GM18868 (cell line): ENCODE measurements around the gene LIN28B.
"Not testable (repeated sequence)": the region's sequence is repeated elsewhere in the genome, so short reads cannot be mapped to it uniquely, and the experiment has no call there.

Source experiments
- ATAC-seq: cut with Tn5 transposase; IDR thresholded peaks from one replicate; pipeline ENCODE4 v1.9.1; 2021; ENCODE audit warnings: mild to moderate bottlenecking, moderate library complexity; ENCODE audit not compliant: unreplicated experiment

The LIN28B gene

GRCh38 chr6:105058846-105059245, 101.9 kb downstream of the LIN28B start:
- no peak for ATAC-seq

- no peak for ATAC-seq
Measured at GRCh38 chr6:105066233-105066632, 109.3 kb downstream of the LIN28B start.

GRCh38 chr6:105066836-105067235, 109.9 kb downstream of the LIN28B start:
- ATAC-seq: no peak

GRCh38 chr6:105067329-105067728, 110.4 kb downstream of the LIN28B start:
- no peak for ATAC-seq

GRCh38 chr6:105068407-105068806, 111.5 kb downstream of the LIN28B start:
- no peak for ATAC-seq

- ATAC-seq: no peak
Measured at GRCh38 chr6:105069821-105070445, 113.0 kb downstream of the LIN28B start.

GRCh38 chr6:105072798-105073199, 115.9 kb downstream of the LIN28B start:
- no peak for ATAC-seq

GRCh38 chr6:105075210-105075609, 118.3 kb downstream of the LIN28B start:
- ATAC-seq: no peak

GRCh38 chr6:105076418-105076817, 119.5 kb downstream of the LIN28B start:
- ATAC-seq: not testable (repeated sequence)

- peak; percentile 72 for ATAC-seq
Measured at GRCh38 chr6:105077596-105078385, 120.9 kb downstream of the LIN28B start.

GRCh38 chr6:105078386-105078708, 121.4 kb downstream of the LIN28B start:
- no peak for ATAC-seq

- ATAC-seq: no peak
Measured at GRCh38 chr6:105080279-105080678, 123.4 kb downstream of the LIN28B start.

- ATAC-seq: not testable (repeated sequence)
Measured at GRCh38 chr6:105081662-105082061, 124.8 kb downstream of the LIN28B start.

GRCh38 chr6:105087571-105088211, 130.8 kb downstream of the LIN28B start:
- ATAC-seq: peak; percentile 80

GRCh38 chr6:105091140-105091829, 134.4 kb downstream of the LIN28B start:
- no peak for ATAC-seq

- no peak for ATAC-seq
Measured at GRCh38 chr6:105094133-105094640, 137.3 kb downstream of the LIN28B start.

- ATAC-seq: no peak
Measured at GRCh38 chr6:105095139-105095538, 138.2 kb downstream of the LIN28B start.

GRCh38 chr6:105097288-105097687, 140.4 kb downstream of the LIN28B start:
- no peak for ATAC-seq

GRCh38 chr6:105099371-105099770, 142.5 kb downstream of the LIN28B start:
- no peak for ATAC-seq

GRCh38 chr6:105102186-105102585, 145.3 kb downstream of the LIN28B start:
- no peak for ATAC-seq

- ATAC-seq: no peak
Measured at GRCh38 chr6:105105094-105105493, 148.2 kb downstream of the LIN28B start.
